Measurements from ENCODE around the gene PRPH. TPM values are rescaled to one million over a fixed set of nuclear protein-coding genes. Genes with fewer than 3 reads are reported as not detected.

Gene PRPH
- total and polyA plus RNA-seq, 2 of the 13 experiments (the other 11 are each of a cell fraction or from before 2014, with no cell fraction given): 0.12 TPM; not detected in 1

DNA sequence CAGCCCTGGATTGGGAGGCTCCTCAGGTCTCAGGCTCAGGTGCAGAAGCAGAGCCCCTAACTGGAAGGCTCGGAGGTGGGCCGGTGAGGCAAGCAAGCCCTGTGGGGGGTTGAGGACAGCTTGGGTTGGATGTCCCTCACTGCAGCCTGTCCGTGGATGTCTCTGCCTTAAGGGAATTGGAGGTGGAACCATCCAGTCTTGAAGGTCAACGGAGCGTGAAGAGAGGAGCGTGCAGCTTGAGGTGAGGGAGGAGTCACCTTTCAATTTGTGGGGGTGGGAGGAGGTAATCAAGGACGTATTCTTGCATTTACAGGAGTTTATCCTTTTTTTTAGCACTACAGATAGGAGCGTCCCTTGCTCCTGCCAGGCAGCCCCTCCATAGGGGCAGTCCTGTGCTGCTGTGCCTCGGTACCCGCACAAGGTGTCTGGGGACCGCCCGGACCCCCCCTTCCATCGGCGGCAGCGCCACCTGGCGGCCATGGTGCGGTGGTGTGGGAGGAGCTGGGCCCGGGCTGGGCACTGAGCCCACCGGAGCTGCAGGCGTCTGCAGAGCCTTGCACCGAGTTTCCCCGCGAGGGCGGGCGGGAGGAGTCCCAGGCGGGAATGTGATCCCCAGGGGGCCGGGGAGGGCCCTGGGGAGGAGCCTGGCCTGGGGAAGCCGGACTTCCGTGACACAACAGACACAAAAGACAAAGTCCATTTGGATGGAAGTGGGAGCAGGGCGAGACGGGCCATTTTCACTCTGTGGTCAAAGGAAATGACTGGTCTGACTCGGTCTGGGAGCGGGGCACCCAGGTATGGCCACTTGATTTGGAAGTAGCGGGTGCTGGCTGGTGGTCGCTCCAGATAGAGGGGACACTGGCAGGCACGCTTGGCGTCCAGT is 52.6 kb downstream of the PRPH start (continued):
- TF ChIP-seq HNRNPLL (IDR thresholded peaks at IDR 0.05; ENCODE audit: low read depth, low read length, poor library complexity, severe bottlenecking) (peak; percentile 34), ZBTB7B (CRISPR knock-in tag; IDR thresholded peaks at IDR 0.05) (peak; percentile 98), ZNF775 (CRISPR knock-in tag; IDR thresholded peaks at IDR 0.05; ENCODE audit: borderline replicate concordance) (no peak), ZBTB7A (CRISPR knock-in tag; IDR thresholded peaks at IDR 0.05) (peak; percentile 92), PITX1 (CRISPR knock-in tag; IDR thresholded peaks at IDR 0.05) (peak; percentile 76; the same call in 1 of the 2 replicates), PCBP2 (optimal IDR thresholded peaks at IDR 0.05; ENCODE audit: low read depth, low read length, poor library complexity, severe bottlenecking) (no peak), DPF2 (CRISPR knock-in tag; IDR thresholded peaks at IDR 0.05; ENCODE audit: borderline replicate concordance, low read depth) (peak; percentile 49), TMF1 (CRISPR knock-in tag; IDR thresholded peaks at IDR 0.05; ENCODE audit: low read depth) (0 out of 2 replicates have a peak, but pooled peaks have one; percentile 43), ZNF446 (CRISPR knock-in tag; IDR thresholded peaks at IDR 0.05) (no peak), HIVEP1 (CRISPR knock-in tag; IDR thresholded peaks at IDR 0.05) (peak; percentile 99), ZNF501 (CRISPR knock-in tag; IDR thresholded peaks at IDR 0.05) (peak; percentile 76), ZNF24 (IDR thresholded peaks at IDR 0.05) (no peak), ZNF547 (CRISPR knock-in tag; IDR thresholded peaks at IDR 0.05) (no peak), SPEN (CRISPR knock-in tag; IDR thresholded peaks at IDR 0.05; ENCODE audit: low read depth) (peak; percentile 83)
- TF ChIP-seq, protein P1, sequence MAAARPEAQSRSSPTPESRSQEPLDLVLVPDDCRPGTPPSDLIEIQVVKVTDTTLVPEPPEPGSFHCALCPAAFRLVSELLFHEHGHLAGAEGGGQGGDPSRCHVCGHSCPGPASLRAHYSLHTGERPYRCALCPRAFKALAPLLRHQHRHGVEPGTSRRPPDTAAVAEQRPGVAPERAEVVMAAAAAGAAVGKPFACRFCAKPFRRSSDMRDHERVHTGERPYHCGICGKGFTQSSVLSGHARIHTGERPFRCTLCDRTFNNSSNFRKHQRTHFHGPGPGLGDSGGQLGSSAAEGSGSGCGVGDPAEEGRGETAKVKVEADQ (CRISPR knock-in tag; IDR thresholded peaks at IDR 0.05; ENCODE audit: borderline replicate concordance): no peak
- TF ChIP-seq, protein P2, sequence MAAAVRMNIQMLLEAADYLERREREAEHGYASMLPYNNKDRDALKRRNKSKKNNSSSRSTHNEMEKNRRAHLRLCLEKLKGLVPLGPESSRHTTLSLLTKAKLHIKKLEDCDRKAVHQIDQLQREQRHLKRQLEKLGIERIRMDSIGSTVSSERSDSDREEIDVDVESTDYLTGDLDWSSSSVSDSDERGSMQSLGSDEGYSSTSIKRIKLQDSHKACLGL (CRISPR knock-in tag; IDR thresholded peaks at IDR 0.05): no peak; the same call in 1 of the 2 replicates
- TF ChIP-seq, protein P3, sequence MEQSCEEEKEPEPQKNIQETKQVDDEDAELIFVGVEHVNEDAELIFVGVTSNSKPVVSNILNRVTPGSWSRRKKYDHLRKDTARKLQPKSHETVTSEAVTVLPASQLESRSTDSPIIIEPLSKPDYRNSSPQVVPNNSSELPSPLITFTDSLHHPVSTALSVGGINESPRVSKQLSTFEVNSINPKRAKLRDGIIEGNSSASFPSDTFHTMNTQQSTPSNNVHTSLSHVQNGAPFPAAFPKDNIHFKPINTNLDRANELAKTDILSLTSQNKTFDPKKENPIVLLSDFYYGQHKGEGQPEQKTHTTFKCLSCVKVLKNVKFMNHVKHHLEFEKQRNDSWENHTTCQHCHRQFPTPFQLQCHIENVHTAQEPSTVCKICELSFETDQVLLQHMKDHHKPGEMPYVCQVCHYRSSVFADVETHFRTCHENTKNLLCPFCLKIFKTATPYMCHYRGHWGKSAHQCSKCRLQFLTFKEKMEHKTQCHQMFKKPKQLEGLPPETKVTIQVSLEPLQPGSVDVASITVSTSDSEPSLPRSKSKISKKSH (CRISPR knock-in tag; IDR thresholded peaks at IDR 0.05; ENCODE audit: borderline replicate concordance): no peak; the same call in 1 of the 2 replicates
- TF ChIP-seq, protein P4, sequence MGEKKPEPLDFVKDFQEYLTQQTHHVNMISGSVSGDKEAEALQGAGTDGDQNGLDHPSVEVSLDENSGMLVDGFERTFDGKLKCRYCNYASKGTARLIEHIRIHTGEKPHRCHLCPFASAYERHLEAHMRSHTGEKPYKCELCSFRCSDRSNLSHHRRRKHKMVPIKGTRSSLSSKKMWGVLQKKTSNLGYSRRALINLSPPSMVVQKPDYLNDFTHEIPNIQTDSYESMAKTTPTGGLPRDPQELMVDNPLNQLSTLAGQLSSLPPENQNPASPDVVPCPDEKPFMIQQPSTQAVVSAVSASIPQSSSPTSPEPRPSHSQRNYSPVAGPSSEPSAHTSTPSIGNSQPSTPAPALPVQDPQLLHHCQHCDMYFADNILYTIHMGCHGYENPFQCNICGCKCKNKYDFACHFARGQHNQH (CRISPR knock-in tag; IDR thresholded peaks at IDR 0.05): peak; percentile 75; the same call in 1 of the 2 replicates
- TF ChIP-seq, protein P5, sequence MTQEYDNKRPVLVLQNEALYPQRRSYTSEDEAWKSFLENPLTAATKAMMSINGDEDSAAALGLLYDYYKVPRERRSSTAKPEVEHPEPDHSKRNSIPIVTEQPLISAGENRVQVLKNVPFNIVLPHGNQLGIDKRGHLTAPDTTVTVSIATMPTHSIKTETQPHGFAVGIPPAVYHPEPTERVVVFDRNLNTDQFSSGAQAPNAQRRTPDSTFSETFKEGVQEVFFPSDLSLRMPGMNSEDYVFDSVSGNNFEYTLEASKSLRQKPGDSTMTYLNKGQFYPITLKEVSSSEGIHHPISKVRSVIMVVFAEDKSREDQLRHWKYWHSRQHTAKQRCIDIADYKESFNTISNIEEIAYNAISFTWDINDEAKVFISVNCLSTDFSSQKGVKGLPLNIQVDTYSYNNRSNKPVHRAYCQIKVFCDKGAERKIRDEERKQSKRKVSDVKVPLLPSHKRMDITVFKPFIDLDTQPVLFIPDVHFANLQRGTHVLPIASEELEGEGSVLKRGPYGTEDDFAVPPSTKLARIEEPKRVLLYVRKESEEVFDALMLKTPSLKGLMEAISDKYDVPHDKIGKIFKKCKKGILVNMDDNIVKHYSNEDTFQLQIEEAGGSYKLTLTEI (CRISPR knock-in tag; conservative IDR thresholded peaks at IDR 0.05): no peak
- TF ChIP-seq, protein P6, sequence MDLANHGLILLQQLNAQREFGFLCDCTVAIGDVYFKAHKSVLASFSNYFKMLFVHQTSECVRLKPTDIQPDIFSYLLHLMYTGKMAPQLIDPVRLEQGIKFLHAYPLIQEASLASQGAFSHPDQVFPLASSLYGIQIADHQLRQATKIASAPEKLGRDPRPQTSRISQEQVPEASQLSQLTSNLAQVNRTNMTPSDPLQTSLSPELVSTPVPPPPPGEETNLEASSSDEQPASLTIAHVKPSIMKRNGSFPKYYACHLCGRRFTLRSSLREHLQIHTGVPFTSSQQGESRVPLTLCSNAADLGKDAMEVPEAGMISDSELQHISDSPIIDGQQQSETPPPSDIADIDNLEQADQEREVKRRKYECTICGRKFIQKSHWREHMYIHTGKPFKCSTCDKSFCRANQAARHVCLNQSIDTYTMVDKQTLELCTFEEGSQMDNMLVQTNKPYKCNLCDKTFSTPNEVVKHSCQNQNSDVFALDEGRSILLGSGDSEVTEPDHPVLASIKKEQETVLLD (CRISPR knock-in tag; IDR thresholded peaks at IDR 0.05; ENCODE audit: low read depth): peak; percentile 85

All from HepG2 (cell line).